GM18505 (cell line): ENCODE data around the gene TAMALIN.
"Not testable (repeated sequence)": the region's sequence is repeated elsewhere in the genome, so short reads cannot be mapped to it uniquely, and the experiment has no call there.

Experiments
- ATAC-seq: cut with Tn5 transposase; IDR thresholded peaks from one replicate; pipeline ENCODE4 v1.9.1; 2021; ENCODE audit not compliant: unreplicated experiment
- POLR2A ChIP-seq: IDR thresholded peaks from 4 replicates; pipeline ENCODE4 v1.6.1; 2011; ENCODE audit warnings: borderline replicate concordance; ENCODE audit not compliant: insufficient read depth, insufficient read length; ENCODE audit errors: extremely low read depth

TAMALIN gene

DNA sequence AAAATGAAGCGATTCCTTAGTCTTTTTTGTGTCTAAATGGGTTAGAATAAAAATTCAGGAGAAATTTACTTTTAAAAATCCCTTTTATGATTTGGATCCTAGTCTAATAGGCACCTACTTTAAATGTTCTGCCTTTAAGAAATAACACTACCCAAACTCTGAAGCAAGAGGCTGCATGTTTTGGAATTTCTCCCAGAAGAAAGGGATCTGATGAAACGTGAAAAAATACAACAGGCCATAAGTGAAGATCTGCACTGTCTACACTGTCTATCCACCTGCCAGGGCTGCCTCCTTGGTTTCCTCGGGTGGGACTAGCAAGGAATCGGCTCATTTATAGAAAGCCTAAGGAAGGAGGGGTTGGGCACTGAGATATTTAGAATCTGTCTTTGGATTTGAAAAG lies 33.2 kb upstream of the TAMALIN start:
- no peak for TF ChIP-seq POLR2A
- ATAC-seq = no peak

DNA sequence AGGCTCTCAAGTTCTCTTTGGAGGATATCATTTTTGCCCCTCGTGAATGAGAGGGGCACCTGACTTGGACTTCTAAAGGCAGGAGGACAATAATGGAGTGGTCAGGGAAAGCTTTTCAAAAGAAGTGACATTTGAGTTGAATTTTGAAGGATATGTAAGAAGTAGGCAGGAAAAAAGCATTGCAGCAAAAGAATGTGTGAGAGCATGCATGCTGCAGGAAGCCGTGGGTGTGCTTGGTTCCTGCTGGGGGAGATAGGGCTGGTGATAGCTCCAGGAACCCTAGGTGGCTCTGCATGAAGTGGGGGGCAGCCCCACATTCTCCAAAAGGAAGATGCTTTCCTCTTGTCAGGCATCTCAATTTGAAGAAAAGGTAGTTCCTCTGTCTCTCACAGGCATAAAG lies 32.1 kb upstream of the TAMALIN start:
- no peak for TF ChIP-seq POLR2A

DNA sequence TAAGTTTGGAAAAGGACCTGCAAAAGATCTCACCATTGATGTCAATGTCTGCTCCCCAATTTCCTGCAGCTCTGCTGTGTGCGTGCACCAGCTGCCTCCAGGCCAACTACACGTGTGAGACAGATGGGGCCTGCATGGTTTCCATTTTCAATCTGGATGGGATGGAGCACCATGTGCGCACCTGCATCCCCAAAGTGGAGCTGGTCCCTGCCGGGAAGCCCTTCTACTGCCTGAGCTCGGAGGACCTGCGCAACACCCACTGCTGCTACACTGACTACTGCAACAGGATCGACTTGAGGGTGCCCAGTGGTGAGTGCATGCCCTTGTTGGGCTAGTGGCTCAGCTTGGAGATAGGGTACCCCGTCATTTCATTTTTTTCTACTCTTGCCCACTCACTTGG lies 31.6 kb upstream of the TAMALIN start:
- TF ChIP-seq POLR2A = no peak
- no peak for ATAC-seq

More for the DNA sequence above, 32.1 kb upstream of the TAMALIN start:
- ATAC-seq = no peak

DNA sequence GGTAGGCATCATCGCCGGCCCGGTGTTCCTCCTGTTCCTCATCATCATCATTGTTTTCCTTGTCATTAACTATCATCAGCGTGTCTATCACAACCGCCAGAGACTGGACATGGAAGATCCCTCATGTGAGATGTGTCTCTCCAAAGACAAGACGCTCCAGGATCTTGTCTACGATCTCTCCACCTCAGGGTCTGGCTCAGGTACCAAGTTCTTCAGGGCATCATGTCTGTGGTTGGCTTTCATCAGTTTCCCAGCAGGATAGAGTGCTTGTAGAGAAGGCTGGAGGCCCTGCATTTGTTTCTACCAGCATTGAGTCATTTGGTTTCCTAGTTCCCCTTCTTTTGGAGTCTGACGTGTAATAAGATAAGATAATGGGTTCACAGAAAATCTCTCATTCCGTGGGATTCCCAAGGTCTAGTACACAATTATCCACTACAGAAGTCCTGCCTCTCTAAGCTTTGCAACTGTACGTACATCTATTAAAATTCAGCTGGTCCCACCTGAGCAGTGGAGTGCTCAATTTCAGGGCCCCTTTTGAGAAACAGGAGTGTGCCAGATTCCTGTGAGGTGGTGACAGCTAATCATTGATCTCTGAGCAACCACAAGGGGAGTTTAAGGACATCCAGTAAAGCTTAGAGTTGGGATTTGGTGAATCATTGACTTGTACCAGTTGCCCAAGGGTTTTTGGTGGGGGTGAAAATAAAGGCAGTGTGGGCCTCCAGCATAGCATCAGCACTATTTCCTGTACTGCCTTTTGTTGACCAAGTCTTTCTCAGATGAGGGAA lies 30.2 kb upstream of the TAMALIN start:
- no peak for ATAC-seq

DNA sequence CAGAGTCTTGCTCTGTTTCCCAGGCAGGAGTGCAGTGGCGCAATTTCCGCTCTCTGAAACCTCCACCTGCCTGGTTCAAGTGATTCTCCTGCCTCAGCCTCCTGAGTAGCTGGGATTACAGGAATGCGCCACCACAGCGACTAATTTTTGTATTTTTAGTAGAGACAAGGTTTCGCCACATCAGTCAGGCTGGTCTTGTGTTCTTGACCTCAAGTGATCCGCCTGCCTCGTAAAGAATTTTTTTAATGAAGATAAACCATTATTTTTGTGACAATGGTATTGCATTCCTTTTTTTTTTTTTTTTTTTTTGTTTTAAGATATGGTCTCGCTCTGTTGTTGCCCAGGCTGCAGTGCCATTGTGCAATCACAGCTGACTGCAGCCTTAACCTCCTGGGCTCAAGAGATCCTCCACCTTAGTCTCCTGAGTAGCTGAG lies 29.4 kb upstream of the TAMALIN start:
- TF ChIP-seq POLR2A = no peak

More for the DNA sequence above, 30.2 kb upstream of the TAMALIN start:
- TF ChIP-seq POLR2A = no peak

DNA sequence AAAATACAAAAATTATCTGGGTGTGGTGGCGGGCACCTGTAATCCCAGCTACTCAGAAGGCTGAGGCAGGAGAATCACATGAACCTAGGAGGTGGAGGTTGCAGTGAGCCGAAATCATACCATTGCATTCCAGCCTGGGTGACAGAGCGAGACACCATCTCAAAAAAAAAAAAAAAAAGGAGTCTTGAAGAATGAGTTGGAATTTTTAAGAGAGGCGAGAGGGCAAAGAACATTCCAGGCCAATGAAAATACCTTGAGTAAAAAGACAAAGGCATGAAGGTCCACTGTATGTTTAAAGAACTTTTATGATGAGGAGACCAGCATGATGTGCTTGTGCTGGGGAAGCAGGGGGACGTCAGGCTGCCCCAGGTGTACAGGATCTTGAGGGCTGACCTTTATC lies 27.4 kb upstream of the TAMALIN start:
- not testable (repeated sequence) for ATAC-seq

More for the DNA sequence above, 29.4 kb upstream of the TAMALIN start:
- no peak for ATAC-seq

DNA sequence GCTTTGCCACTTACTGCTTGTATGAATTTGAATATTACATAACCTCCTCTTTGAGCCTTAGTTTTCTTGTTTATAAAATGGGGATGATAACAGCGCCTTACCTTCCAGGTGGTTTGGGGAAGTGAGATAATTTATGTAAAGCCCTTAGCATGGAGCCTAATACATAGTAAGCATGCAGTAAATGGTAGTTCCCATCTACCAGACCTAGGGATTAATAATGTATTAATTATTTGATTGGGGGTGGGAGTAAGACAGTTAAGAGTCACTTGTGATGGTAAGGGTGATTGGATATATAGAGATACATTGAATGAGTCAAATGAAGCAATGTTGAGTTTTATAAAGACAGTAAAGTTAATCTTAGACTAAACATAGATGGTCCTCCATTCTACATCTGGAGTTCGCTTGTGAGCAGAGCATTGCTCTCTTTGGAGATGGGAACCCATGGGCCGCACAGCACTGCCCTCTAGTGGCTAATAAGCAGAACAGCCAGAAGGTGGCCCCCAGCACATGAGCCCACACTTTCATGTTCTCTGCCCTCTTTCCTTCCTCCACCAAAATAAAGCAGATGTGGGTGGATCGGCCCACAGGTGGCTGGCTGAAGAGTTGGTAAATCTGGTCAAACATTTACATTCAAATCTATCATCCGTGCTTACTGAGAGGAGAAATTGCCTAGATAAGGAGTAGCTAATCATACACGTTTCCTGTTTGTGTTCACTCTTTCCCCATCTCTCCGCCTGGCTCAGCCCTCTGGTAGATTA lies 26.5 kb upstream of the TAMALIN start:
- no peak for TF ChIP-seq POLR2A
- peak; percentile 70 for ATAC-seq

- no peak for TF ChIP-seq POLR2A
- ATAC-seq = no peak
Observed at GRCh38 chr12:51980809-51981127, 26.0 kb upstream of the TAMALIN start.

DNA sequence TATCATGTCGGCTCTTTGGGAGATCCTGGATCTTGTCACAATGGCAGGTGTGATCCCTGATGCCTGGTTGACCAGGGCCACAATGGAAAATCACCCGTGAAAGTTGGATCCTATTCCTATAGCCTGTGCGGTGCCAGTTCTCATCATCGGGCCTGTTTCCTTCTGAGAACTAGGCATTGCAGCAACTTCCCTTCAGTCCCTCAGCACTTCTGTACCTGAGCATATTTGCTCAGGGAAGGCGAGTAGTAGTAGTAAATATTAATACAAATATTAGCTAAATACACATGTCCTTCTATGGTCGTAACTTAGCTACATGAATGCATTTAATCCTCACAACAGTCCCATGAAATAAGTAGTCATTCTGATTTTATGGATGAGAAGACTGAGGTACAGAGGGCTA lies 22.1 kb upstream of the TAMALIN start:
- ATAC-seq = no peak
- TF ChIP-seq POLR2A = no peak

GRCh38 chr12:51985154-51985835 lies 21.5 kb upstream of the TAMALIN start:
- no peak for ATAC-seq
- TF ChIP-seq POLR2A = no peak

DNA sequence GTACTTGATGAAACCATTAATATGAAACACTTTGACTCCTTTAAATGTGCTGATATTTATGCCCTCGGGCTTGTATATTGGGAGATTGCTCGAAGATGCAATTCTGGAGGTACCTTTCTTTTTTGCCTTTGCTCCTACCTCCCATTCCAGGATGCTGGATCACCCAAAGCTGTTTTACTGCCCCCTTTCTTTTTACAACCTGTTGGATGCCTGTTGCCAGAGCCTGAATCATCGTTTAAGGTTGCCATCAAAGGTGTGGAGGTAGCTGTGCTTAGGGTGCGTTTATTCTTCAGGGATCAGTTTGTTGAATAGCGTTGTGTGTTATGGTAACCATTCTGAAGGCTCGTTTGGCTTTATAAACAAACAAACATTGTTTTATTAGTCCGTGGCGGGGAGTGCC lies 19.9 kb upstream of the TAMALIN start:
- no peak for ATAC-seq
- no peak for TF ChIP-seq POLR2A

DNA sequence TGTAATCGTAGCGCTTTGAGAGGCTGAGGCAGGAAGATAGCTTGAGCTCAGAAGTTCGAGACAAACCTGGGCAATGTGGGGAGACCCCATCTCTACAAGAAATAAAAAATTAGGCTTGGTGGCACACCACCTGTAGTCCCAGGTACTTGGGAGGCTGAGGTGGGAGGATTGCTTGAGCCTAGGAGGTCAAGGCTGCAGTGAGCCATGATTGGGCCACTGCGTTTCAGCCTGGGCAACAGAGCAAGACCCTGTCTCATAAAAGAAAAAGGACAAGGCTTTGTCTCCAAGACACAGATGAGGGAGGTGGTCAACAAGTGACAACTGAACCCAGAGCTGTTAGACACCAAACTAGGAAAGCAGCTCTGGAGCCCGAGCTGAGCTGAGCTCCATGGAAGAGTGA lies 14.5 kb upstream of the TAMALIN start:
- ATAC-seq = no peak
- TF ChIP-seq POLR2A = no peak

DNA sequence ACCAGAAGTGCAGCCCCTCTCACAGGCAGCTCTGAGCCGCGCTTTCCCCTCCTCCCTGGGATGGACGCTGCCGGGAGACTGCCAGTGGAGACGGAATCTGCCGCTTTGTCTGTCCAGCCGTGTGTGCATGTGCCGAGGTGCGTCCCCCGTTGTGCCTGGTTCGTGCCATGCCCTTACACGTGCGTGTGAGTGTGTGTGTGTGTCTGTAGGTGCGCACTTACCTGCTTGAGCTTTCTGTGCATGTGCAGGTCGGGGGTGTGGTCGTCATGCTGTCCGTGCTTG lies 12.3 kb upstream of the TAMALIN start:
- no peak for TF ChIP-seq POLR2A
- no peak for ATAC-seq

DNA sequence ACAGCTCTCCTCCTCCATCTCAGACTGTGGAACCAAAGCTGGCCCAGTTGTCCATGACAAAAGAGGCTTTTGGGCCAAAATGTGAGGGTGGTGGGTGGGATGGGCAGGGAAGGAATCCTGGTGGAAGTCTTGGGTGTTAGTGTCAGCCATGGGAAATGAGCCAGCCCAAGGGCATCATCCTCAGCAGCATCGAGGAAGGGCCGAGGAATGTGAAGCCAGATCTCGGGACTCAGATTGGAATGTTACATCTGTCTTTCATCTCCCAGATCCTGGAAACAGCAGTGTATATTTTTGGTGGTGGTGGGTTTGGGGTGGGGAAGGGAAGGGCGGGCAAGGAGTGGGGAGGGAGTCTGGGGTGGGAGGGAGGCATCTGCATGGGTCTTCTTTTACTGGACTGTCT lies 11.8 kb upstream of the TAMALIN start:
- no peak for TF ChIP-seq POLR2A
- ATAC-seq = no peak
